HG03342 (cell line): Measurements from ENCODE around the gene ZBTB40.

Experiments
- ATAC-seq: cut with Tn5 transposase; IDR thresholded peaks from one replicate; pipeline ENCODE4 v1.9.1; 2021; ENCODE audit warnings: mild to moderate bottlenecking, moderate library complexity; ENCODE audit not compliant: unreplicated experiment

The ZBTB40 gene

DNA sequence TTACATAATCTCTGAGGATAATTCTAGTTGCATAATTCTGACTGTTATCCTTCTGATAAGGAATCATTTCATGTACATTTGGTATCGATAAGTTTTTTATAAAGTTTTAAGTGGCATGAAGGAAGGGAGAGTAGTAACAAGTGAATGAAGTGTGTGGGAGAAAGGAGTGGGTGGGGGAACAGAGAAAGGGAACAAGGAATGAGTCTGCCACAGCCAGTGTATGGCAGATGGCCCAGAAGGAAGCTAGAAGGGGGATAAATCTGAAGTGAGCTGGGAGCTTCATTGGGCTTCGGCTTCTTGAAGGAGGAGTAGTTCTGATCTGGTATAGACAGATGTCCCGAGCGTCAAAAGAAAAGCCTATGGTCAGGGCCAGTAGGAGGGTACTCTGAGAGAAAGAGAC is 18.6 kb downstream of the ZBTB40 start:
- ATAC-seq = no peak

DNA sequence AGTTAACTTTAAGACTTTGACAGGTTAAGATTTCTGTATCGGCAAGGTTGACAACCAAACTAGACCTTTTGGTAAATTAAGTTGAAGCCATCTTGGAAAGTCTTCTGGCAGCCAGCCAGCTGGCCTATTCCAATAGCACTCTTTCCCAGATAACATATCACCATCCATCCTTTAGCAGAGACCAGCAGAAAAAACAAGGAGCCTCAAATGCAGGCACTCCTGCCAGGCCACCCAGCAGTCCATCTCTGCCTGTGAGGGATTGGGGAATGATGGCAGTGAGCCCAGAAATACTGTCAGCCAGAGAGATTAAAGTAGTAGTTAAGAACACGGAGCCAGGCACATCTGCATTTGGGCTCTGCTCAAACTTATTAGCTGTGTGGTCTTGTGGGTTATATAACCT is 19.4 kb downstream of the ZBTB40 start:
- ATAC-seq = no peak

DNA sequence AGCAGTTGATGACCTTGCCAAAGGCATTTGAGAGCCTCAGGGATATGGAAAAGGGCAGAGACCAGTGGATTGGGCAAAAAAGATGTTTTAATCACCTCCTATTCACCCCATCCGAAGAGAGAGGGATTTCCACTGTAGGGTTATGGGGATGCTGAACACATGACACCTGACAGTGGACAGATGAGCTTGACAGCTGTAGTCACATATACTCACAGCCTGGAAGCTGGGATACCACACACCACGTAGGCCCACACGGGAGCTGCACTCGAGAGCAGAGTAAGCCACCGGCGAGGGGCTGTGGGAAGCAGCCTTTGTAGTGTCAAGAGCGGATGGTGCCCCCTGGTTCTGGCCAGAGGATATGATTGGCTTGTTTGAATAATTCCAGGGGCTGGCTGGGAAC is 20.0 kb downstream of the ZBTB40 start:
- ATAC-seq = no peak

DNA sequence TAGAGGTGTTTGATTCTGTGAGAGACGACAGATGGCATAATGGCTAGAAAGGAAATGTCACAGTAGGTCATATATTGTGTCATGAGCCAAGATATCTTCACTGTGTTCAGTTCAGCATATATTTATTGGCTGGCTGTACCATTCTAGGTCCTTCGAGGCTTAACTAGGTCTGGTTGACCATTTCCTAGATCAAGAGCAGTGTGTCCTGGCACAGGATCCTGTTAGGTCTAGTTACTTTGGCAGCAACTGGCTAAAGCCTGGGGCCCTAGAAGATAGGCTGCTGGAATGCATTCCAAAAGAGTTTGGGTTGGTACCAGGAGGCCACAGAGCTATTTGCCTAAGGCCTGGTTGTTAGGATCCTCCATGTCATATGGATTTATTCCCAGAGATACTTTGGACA is 20.9 kb downstream of the ZBTB40 start:
- no peak for ATAC-seq

DNA sequence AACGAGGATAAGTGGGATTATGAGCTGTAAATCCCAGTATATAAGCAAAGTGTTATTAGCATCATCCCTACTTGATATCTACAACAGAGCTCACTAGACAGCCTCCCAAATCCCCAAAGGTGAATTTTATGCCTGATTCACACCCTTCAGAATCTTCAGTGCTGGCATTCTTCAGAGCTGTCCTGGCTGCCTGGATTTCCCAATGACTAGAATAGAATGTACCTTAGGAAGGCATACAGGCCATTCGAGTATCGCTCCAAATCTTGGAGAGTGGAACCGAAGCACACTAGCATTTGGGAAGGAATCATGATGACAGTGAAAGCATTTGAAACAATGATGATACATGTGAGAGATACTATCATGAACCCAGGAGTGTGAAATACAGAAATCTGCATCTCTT is 22.3 kb downstream of the ZBTB40 start:
- no peak for ATAC-seq

DNA sequence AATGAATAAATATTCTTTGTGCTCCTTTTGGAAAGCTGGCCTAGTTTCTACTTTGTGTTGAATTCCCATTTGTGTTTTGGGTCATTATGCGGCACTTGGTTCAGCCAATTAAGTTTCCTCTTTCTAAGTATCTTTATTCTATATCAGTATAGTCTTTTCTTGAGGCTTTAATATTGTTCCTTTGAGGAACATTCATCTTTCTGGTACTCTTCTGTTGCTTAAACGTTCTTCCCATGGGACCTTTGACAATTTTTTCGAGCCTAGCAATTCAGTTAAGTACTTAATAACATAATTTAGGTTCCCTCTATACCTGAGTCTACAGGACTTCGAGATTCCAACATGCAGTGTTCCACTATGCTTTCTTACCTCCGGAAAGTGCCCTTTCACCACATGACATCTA is 24.9 kb downstream of the ZBTB40 start:
- no peak for ATAC-seq

DNA sequence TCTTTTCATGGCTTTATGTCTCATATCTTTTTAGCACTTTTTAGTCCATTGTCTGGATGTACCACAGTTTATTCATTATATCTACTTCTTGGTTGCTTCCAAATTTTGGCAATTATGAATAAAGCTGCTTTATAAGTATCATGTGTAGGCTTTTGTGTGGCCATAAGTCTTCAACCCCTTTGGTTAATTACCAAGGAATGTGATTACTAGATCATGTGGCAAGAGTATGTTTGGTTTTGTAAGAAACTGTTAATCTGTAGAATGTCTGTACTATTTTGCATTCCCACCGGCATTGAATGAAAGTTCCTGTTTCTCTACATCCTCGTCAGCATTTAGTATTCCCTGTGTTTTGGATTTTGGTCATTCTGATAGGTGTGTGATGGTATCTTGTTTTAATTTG is 31.5 kb downstream of the ZBTB40 start:
- ATAC-seq = no peak

DNA sequence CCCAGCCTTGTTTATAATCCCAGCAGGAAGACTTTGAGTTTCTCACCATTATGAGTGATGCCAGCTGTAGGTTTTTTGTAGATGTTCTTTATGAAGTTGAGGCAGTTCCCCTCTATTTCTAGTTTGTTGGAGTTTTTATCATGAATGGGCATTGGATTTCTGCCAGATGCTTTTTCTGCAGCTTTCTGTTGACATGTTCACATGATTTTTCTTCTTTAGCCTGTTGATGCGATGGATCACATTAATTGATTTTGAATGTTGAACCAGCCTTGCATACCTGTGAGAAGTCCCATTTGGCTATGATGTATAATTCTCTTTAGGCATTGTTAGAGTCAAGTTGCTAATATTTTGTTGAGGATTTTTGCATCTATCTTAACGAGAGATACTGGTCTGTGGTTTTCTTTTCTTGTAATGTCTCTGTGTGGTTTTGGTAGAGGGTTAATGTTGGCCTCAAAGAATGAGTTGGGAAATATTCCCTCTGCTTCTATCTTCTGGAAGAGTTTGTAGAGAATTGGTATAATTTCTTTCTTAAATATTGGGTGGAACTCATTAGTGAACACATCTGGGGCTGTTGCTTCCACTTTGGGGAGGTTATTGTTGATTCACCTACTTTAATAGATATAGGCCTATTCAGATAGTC is 33.2 kb downstream of the ZBTB40 start:
- ATAC-seq = no peak

DNA sequence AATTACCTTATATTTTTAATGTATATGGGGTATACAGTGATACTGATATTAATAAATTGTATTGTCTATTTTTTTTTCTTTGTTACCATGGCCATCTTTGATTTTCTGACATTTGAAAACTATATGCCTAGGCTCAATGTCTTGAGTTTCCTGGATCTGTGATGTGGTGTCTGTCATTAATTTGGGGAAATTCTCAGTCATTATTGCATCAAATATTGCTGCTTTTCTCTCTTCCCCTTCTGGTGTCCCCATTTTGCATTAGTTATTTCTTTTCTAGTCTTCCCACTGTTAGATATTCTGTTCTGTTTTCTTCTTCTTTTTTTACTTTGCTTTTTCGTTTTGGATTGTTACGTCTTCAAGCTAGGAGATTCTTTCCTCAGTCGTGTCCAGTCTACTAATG is 33.8 kb downstream of the ZBTB40 start:
- no peak for ATAC-seq

DNA sequence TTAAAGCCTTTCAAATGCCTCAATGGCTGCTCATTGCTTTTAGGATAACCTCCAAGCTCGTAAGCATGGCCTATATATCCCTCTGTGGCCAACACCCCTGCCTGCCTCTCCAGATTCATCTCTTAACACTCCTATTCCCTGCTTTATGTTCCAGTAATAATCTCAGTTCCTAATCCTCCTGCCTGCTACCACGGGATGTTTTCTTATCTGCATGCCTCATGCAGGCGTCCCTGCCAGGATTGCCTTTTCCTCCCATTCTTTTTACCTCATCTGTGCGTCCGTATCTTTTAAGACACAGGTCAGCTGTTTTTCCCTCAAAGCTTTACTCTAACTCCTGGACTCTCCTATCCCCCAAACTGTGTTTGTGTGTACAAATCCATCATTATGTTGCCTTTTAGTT is 36.1 kb downstream of the ZBTB40 start:
- ATAC-seq = no peak

DNA sequence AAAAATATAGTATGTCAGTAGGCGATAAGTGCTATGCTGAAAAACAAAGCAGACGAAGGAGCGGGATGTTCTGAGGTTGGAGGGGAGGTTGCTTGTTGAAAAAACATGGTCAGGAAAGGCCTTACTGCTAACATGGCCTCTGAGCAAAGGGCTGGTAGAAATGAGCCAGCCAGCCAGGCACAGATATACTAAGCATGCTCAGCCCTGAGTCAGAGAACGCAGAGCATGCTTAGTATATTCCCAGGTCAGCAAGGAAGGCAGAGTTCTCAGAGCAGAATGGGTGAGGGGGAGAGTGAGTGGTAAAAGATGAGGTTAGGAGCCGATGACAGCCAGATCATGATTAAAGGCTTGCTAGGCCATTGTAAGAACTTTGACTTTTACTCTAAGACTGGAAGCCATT is 36.7 kb downstream of the ZBTB40 start:
- no peak for ATAC-seq

DNA sequence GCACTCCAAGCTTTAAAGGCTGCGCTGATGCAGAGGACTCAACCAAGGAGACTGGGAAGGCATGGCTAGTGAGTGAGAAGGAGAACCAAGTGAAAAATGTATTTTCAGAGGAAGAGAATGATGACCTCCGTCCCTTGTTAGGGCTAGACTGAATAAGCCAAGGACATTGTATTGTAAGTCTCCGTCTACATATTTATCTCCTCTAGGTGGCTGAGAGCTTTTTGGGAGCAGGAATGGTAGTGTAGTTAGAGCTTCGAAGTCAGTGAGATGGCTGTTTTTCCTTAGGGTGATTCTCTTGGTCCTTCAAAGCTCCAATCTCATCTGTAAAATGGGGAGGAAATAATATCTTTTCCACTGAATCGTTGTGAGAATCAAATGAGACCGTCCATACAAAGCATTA is 37.6 kb downstream of the ZBTB40 start:
- no peak for ATAC-seq

DNA sequence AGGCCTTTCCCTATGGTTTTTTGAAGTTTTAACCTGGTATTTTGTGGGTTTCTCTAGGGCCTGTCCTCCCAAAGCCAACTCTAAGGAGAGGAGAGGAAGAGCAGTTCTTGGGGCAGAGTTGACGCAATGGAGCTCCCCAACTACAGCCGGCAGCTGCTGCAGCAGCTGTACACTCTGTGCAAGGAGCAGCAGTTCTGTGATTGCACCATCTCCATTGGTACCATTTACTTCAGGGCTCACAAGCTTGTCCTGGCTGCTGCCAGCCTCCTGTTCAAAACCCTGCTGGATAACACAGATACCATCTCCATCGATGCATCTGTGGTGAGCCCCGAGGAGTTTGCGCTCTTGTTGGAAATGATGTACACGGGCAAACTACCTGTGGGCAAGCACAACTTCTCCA is 38.2 kb downstream of the ZBTB40 start:
- no peak for ATAC-seq

DNA sequence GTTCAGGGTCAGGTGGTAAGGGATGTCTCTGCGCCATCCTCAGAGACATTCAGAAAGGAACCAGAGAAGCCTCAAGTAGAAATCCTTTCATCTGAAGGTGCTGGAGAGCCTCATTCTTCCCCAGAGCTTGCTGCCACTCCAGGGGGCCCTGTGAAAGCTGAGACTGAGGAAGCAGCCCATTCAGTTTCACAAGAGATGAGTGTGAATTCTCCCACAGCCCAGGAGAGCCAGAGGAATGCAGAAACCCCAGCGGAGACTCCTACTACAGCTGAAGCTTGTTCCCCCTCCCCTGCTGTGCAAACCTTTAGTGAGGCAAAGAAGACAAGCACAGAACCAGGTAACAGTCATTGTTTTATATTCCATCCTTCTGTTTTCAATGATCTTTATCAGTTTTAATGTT is 38.7 kb downstream of the ZBTB40 start:
- ATAC-seq = no peak

DNA sequence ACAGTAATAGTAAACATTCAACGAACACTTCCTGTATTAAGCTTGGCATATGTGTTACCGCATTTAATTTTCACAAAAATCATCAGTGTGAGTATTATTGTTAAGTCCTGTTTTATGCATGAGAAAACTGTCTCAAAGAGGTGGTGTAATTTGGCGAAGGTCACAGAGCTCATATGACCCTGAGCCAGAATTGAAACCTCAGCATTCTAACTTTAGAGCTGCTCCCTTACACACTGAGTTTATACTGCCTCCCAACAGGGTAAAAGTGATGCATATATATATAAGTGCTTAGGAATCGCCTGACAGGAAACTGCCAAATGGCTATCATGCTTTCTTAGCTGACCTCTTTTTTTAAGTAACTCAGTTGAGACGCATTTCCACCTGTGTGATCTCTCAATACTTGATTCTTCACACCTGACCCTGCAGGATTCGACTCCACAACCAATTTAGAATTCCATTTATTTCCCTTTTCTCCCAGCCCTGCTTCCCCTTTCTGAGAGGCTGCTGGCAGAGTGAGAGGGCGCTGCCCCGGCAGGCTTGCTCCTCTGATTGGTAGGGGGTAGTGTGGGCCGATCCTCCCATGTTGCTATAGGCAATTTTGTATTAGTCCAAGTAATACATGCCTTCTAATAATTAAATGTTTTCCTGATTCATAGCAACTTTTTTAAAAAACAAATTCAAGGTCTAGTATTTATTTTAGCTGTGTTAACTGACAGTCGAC is 40.5 kb downstream of the ZBTB40 start:
- ATAC-seq = no peak

DNA sequence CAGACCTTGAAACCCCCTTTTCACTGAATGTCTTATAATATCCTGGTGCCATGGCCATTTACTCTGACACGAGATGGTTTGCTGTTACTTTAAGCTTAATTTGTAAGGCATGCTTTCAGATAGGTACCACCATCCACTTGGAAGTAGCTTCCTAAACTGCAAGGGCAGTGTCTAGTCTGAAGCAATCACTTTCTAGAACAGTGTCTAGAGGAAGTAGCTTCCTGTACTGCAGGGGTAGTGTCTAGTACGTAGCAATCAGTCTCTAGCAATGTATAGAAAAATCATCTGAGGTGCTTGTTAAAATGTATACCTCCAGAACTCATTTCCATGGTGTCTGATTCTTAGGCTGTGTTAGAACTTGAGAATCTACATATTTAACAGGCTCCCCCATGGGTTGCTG is 42.5 kb downstream of the ZBTB40 start:
- ATAC-seq = no peak

DNA sequence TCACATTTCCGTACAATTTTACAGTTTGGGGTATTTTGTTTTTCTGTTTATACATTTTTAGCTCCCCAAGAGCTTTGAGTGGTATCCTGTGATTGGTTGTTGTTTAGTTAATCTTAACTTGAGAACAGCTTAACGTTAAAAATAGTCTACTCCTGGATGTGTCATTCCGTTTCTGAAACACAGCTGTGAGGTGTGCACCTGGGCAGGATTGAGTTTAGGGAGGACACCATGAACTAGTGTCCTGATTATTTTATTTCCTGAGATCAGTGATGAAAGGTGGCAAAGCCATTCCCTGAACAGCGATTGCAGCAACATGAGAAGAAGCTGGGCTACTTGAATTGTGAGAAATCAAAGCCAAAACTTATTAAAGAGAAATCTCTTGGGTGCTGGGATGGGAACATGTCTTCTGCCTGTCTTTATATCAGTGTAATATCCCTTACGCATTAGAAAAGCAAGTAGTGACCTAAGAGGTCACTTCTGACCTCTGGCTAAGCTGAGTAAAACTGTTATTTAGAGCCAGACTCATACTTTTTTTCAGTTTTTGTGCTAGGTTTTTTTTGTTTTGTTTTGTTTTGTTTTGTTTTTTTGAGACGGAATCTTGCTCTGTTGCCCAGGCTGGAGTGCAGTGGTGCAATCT is 43.4 kb downstream of the ZBTB40 start:
- ATAC-seq = no peak

DNA sequence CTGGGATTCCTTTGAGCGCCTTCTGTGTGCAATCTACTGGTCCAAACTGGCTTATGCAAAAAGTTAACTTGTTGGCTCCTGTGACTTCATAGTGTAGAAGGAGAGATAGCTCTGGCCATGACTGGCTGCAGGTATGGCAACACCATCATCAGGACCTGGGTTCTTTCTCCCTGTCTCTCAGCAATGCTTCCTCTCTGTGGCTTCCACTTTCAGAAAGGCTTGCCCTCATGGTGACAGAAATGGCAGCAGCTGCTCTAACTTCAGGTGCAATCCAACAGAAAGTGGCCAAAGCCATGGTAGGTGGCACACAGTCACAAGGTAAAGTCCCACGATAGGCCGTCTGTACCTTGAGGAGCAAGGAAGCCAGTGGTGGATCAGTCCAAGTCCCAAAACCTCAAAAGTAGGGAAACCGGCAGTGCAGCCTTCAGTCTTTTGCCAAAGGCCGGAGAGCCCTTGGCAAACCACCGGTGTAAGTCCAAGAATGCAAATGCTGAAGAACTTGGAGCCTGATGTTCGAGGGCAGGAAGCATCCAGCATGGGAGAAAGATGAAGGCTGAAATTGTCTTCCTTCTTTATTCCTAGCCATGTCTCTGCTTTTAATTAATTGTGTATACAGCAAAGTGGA is 45.0 kb downstream of the ZBTB40 start:
- ATAC-seq = no peak

DNA sequence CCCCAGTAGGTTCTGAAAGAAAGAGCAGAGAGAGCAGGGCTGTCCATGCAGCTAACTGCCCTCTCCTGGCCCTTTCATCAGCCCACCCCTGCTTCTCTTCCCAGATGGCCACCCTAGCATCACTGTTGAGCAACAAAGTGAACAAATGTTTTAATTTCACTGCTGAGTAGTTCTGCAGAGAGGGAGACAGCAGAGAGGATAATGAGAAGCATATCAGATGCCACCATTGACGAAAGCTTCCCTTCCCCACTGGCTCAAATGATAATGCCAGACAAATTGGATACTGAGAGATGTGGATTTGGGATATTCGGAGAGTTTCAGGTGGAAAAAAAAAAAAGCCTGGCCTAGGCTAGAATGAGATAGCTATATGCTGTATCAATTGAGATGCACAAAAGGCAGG is 46.8 kb downstream of the ZBTB40 start:
- ATAC-seq = no peak

DNA sequence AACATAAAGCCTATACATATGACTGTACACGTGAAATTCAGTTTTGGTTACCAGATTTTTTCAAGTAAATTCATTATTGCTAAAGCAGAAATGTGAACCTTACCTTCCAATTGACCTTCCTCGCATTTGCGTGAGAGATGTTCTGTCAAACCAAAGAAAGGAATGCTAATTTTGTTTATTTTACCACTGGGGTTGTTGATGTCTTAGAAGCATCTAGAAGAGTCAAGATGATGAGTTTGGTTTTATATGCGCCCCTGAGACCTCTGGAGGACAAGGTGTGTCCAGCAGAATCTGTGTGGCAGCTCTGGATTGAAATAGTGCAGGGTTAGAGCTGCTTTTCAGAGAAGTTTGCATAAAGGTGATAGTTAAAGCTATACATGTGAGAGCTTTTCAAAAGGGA is 48.4 kb downstream of the ZBTB40 start:
- no peak for ATAC-seq

DNA sequence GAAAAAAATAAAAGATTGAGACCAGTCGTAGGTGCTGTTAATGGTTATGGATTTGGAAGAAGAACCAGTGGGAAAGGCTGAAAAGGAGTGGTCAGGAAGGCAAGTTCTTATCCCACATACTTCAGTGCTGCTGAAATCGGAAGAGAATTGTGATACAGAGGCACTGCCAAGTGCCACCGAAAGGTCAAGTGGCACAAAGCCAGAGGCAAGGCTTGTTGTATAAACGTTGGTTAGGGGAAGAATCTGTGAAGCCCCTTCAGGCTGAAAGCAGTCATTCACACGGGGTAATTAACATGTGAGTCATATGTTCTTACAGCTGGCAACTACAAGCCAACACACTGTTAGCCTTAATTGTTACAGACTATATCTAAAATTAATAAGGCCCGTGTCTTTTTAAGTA is 48.8 kb downstream of the ZBTB40 start:
- no peak for ATAC-seq

DNA sequence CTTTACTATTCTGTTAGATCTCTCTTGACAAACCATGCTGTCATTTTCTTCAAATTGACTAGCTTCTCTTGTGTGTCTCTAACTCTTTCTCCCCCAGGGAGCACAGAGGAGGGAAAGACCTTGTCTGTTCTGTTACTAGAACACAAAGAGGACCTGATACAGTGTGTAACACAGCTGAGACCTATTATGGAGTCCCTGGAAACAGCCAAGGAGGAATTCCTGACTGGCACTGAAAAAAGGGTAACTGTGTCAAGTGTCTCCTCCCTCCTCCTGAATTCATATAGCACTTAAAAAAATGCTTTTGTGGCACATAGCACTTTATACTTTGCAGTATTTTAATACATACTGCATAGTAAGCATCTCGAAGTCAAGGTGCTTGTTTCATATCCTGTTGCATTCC is 50.6 kb downstream of the ZBTB40 start:
- ATAC-seq = no peak
